GM23338 (cell line): Measurements from ENCODE around the gene USP31.

Experiments used
- EZH2 ChIP-seq: fragments of 200-600 bp; sonication (generic); IDR thresholded peaks from one replicate; pipeline ENCODE4 v1.8.0; 2017; ENCODE audit warnings: antibody characterized with exemption, mild to moderate bottlenecking, low read depth; ENCODE audit not compliant: unreplicated experiment
- POLR2AphosphoS5 ChIP-seq: IDR thresholded peaks from 2 replicates; pipeline ENCODE4 v1.6.1; 2016; ENCODE audit warnings: antibody characterized with exemption, low read depth
- ZNF331 ChIP-seq: fragments of 250-450 bp; sonication (Bioruptor Pico); IDR thresholded peaks from 2 replicates; pipeline ENCODE4 v1.5.0; 2020; ENCODE audit warnings: low read depth, mild to moderate bottlenecking, moderate library complexity
- TF ChIP-seq, protein P1 (sequence below), 2 experiments: fragments of 200-600 bp in 1 of 2; sonication (generic) in 1 of 2; conservative IDR thresholded peaks; 2 replicates each; pipeline versions ENCODE4 v1.5.1 to v1.6.1; 2016 to 2017; ENCODE audit warnings: antibody characterized with exemption in 2 of 2, low read depth in 2 of 2, mild to moderate bottlenecking in 2 of 2, moderate library complexity in 1 of 2

DNA sequence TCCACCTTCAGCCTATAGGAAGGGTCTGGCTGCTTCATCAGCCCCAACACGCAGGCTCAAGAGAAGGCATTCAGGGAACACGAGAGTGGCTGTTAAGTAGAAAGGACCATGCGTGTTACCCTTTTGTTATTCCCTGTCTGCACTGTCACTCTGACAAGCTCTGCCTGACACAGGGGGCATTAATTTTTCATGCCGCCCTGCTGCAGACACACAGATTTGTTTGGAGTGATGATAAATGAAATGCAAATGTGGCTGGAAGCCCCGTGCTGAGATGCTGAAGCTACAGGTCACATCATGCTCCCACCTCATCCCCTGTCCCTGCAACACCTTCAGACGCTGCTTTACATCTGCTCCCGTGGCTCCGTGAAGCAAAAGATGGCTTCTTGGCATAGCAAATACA, 97.7 kb downstream of the USP31 start:
- TF ChIP-seq, protein P1, sequence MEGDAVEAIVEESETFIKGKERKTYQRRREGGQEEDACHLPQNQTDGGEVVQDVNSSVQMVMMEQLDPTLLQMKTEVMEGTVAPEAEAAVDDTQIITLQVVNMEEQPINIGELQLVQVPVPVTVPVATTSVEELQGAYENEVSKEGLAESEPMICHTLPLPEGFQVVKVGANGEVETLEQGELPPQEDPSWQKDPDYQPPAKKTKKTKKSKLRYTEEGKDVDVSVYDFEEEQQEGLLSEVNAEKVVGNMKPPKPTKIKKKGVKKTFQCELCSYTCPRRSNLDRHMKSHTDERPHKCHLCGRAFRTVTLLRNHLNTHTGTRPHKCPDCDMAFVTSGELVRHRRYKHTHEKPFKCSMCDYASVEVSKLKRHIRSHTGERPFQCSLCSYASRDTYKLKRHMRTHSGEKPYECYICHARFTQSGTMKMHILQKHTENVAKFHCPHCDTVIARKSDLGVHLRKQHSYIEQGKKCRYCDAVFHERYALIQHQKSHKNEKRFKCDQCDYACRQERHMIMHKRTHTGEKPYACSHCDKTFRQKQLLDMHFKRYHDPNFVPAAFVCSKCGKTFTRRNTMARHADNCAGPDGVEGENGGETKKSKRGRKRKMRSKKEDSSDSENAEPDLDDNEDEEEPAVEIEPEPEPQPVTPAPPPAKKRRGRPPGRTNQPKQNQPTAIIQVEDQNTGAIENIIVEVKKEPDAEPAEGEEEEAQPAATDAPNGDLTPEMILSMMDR (conservative IDR thresholded peaks at IDR 0.05; ENCODE audit: low read depth in 2 of 2), result no peak
- TF ChIP-seq POLR2AphosphoS5 (no peak), EZH2 (no peak), ZNF331 (CRISPR knock-in tag) (no peak)
